ENCODE data around the gene USH2A. TPM values are rescaled to one million over a fixed set of nuclear protein-coding genes. Genes with fewer than 3 reads are reported as not detected.

The USH2A gene
- total RNA-seq, 1 experiment from 2014 or later, result not detected

- Histone ChIP-seq H3K9me3 (ENCODE audit: low read depth, low read length, poor library complexity, severe bottlenecking) (no peaks in the 10 kb centered on the region), H3K36me3 (ENCODE audit: insufficient read depth, low read length, poor library complexity, severe bottlenecking) (no peaks in the 10 kb centered on the region), H3K4me3 (ENCODE audit: low read depth, low read length, poor library complexity, severe bottlenecking) (no peak overlapping the region), H3K27me3 (replicated peaks; ENCODE audit: insufficient read depth, low read depth, low read length, poor library complexity) (no peaks in the 10 kb centered on the region), H3K27ac (ENCODE audit: low read depth, low read length, poor library complexity, severe bottlenecking) (no peak overlapping the region), H3K4me1 (ENCODE audit: insufficient read depth, low read length, poor library complexity, severe bottlenecking) (no peaks in the 10 kb centered on the region)
- BruUV-seq (replicated peaks), result no TSS peak
- TF ChIP-seq EZH2 (IDR thresholded peaks at IDR 0.05; ENCODE audit: borderline replicate concordance, low read depth, low read length, poor library complexity, severe bottlenecking), result no peak
- no peak for TF ChIP-seq CTCF (conservative IDR thresholded peaks at IDR 0.05; ENCODE audit: low read depth, low read length)
- POLR2A ChIA-PET (ENCODE audit: low non-redundant PET), result no interaction called here
- intact Hi-C loops (cut with micrococcal nuclease; ENCODE audit: unreplicated experiment), result no loop called here
- CTCF ChIA-PET, result no interaction called here
- DNase-seq (ENCODE audit: low spot score), result no peak
Observed at GRCh38 chr1:215923129-215923824, 500.0 kb downstream of the USH2A start.

GRCh38 chr1:215911406-215911968, 511.8 kb downstream of the USH2A start:
- CTCF ChIA-PET, result interaction anchor here (0.6 kb wide), 1 partner anchor 140 kb away, joined by 3 read pairs; no protein-coding TSS in a partner anchor

GRCh38 chr1:215905493-215906115, 517.6 kb downstream of the USH2A start:
- Histone ChIP-seq H3K27ac (ENCODE audit: low read depth, low read length, poor library complexity, severe bottlenecking) (no peak overlapping the region), H3K9me3 (ENCODE audit: low read depth, low read length, poor library complexity, severe bottlenecking) (no peaks in the 10 kb centered on the region), H3K36me3 (ENCODE audit: insufficient read depth, low read length, poor library complexity, severe bottlenecking) (no peaks in the 10 kb centered on the region), H3K4me1 (ENCODE audit: insufficient read depth, low read length, poor library complexity, severe bottlenecking) (no peaks in the 10 kb centered on the region), H3K27me3 (replicated peaks; ENCODE audit: insufficient read depth, low read depth, low read length, poor library complexity) (peaks cover 11% of the 10 kb centered on the region), H3K4me3 (ENCODE audit: low read depth, low read length, poor library complexity, severe bottlenecking) (no peak overlapping the region)
- intact Hi-C loops (cut with micrococcal nuclease; ENCODE audit: unreplicated experiment), result no loop called here
- CTCF ChIA-PET, result no interaction called here
- BruUV-seq (replicated peaks), result no TSS peak
- POLR2A ChIA-PET (ENCODE audit: low non-redundant PET), result no interaction called here
- no peak for TF ChIP-seq EZH2 (IDR thresholded peaks at IDR 0.05; ENCODE audit: borderline replicate concordance, low read depth, low read length, poor library complexity, severe bottlenecking)
- no peak for TF ChIP-seq CTCF (conservative IDR thresholded peaks at IDR 0.05; ENCODE audit: low read depth, low read length)
- no peak for DNase-seq (ENCODE audit: low spot score)

More at GRCh38 chr1:215911406-215911968, 511.8 kb downstream of the USH2A start:
- POLR2A ChIA-PET (ENCODE audit: low non-redundant PET), result no interaction called here
- Histone ChIP-seq H3K36me3 (ENCODE audit: insufficient read depth, low read length, poor library complexity, severe bottlenecking) (no peaks in the 10 kb centered on the region), H3K27me3 (replicated peaks; ENCODE audit: insufficient read depth, low read depth, low read length, poor library complexity) (no peaks in the 10 kb centered on the region), H3K4me1 (ENCODE audit: insufficient read depth, low read length, poor library complexity, severe bottlenecking) (no peaks in the 10 kb centered on the region), H3K4me3 (ENCODE audit: low read depth, low read length, poor library complexity, severe bottlenecking) (no peak overlapping the region), H3K27ac (ENCODE audit: low read depth, low read length, poor library complexity, severe bottlenecking) (no peak overlapping the region), H3K9me3 (ENCODE audit: low read depth, low read length, poor library complexity, severe bottlenecking) (no peaks in the 10 kb centered on the region)
- intact Hi-C loops (cut with micrococcal nuclease; ENCODE audit: unreplicated experiment), result no loop called here
- TF ChIP-seq EZH2 (IDR thresholded peaks at IDR 0.05; ENCODE audit: borderline replicate concordance, low read depth, low read length, poor library complexity, severe bottlenecking) (no peak), CTCF (conservative IDR thresholded peaks at IDR 0.05; ENCODE audit: low read depth, low read length) (no peak)
- no TSS peak for BruUV-seq (replicated peaks)
- peak; percentile 37 for DNase-seq (ENCODE audit: low spot score)

Measured in A673 (cell line).